NCI-H345 (cell line): ENCODE data around the gene GLIS2.
A peak's percentile ranks its signal among the peaks of the same experiment; 100 is the strongest.
"Not testable (repeated sequence)": the region's sequence is repeated elsewhere in the genome, so short reads cannot be mapped to it uniquely, and the experiment has no call there.

ENCODE experiments used
- DNase-seq: peaks from one replicate; lab custom pipeline; 2025; lab: John Stamatoyannopoulos, UW

GLIS2 gene

DNA sequence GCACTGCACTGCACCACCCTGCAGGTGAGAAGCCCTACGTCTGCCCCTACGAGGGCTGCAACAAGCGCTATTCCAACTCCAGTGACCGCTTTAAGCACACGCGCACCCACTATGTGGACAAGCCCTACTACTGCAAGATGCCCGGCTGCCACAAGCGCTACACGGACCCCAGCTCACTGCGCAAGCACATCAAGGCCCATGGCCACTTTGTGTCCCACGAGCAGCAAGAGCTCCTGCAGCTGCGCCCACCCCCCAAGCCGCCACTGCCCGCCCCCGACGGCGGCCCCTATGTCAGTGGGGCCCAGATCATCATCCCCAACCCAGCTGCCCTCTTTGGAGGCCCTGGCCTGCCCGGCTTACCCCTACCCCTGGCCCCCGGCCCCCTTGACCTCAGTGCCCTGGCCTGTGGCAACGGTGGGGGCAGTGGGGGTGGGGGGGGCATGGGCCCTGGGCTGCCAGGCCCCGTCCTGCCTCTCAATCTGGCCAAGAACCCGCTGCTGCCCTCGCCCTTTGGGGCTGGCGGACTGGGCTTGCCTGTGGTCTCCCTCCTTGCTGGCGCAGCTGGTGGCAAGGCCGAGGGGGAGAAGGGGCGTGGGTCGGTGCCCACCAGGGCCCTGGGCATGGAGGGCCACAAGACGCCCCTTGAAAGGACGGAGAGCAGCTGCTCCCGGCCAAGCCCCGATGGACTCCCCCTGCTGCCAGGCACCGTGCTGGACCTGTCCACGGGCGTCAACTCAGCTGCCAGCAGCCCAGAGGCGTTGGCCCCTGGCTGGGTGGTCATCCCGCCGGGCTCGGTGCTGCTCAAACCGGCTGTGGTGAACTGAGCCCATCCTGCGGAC lies 21.1 kb downstream of the GLIS2 start:
- no peak for DNase-seq

DNA sequence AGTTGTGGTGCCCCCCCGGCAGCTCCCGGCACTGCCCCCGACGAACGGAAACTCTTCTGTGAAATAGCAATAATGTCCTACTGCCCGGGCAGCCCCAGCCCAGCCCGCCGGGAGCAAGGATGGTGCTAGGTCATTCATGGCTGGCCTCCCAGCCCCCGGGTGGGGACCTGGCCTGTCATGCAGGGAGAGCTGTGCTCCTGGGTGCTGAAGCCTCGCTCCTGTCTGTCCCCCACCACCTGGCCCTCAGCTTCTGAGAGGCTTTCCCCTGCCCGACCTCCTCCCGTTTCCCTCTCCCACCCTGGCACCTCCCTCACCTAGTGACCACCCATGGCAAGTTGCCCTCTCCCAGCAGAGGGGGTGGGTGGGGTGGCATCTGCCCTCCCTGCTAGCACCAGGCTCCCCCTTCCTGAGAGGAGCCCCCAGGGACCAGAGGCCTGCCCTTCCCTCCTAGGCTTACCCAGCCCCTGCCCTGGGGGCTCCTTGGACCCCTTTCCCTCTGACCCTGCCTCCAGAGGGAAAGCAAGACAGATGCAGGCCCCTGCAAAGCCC lies 21.7 kb downstream of the GLIS2 start:
- no peak for DNase-seq

DNA sequence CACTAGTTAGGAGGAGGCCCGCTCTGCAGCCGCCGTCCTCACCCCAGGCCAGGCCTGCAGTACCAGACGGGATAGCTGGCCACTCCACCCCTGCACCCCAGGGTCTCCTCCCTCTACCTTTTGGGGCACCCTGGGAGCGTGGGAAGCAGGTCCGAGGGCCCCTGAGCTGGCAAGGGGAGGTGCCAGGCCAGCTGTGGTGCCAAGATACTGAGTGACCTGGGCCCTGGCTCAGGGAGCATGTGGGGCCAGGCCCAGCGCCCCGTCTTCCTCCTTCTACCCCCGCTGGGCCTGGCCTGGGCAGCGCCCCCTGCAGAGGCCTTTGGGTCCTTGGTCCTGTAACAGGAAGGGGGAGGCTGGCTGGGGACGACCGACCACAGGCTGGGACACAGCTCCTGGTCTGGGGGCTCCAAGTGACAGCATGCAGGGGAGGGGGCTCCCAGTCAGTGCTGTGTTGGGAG lies 22.3 kb downstream of the GLIS2 start:
- no peak for DNase-seq

DNA sequence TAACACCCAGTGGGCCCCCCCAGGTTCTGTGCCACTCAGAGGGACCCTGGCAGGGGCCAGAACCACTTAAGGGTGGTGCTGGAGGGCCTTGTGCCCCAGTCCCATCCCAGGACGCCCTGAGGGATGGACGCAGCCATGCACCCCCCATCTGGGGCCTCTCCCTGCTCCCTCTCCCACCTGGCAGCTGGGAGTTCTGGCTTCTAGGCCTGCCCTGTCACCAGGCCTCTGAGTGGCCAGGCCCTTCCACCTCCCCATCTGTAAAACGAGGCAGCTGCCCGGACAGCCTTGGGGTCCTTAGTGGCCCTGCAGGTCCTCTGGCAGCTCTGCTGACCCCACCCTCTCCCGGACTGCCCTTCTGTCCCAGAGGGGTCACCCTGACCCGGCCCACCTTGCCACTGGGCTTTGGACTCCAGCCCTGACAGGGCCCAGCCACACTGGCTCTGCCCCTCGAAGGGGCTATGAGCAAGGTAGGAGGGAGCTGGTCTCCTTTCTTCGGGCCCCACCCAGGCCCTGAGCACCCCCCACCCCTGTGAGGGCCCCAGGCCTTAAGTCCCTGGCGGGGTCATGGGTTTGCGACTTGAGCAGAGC lies 22.9 kb downstream of the GLIS2 start:
- DNase-seq: no peak

DNA sequence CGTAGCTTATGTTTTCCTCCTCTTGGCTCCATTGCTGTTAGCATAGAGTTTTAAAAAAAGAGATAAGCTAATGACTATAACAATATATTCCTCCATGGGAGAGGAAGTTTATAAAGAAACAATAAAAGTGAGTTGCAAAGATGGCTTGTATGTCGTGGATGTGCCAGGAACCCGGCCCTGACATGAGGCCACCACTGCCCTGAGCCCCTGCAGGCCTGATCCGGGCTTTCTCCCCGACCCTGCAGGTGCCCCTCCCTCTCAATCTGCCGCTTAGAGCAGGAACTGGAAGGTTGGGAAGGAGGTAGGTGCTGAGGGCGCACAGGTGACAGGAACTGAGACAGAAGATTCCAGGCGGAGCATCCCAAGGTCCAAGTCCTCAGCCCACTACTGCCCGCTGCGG lies 23.6 kb downstream of the GLIS2 start:
- no peak for DNase-seq

DNA sequence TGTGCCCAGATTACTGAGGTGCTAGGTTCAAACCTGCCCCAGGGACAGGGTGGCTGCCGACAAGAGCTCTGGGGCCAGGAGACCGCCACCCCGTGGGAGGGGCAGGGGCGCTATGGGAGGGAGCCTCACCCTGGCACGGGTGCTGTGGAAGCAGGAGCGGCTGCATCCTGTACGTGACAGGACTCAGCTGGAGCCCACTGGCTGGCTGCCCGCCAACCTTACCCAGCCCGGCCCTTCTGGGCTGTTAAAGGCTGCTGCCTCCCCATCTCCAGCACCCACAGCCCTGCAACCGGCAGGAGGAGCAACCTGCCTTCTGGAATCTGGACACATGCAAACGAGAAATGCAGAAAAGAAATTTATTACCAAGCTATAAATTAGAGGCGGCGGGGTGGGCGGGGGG lies 24.0 kb downstream of the GLIS2 start:
- peak; percentile 88 for DNase-seq

DNA sequence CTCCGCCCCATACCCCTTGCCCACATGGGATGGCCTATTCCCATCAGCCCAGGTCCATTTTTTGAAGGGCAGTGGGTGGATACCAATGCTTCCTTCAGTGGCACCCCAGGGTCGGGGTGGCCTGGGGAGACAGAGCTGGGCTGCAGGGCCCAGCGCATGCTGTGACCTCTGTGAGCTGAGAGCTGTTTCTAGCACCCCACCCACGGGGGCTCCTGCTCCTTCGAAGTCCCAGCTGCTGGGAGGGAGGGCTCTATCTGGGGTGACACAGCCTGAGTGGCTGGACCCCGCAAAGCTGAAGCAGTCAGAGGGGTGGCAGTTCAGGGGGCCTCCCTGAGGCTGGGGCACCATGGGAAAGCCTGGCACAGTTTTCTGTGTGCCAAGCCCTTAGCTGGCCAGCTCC lies 24.6 kb downstream of the GLIS2 start:
- no peak for DNase-seq

DNA sequence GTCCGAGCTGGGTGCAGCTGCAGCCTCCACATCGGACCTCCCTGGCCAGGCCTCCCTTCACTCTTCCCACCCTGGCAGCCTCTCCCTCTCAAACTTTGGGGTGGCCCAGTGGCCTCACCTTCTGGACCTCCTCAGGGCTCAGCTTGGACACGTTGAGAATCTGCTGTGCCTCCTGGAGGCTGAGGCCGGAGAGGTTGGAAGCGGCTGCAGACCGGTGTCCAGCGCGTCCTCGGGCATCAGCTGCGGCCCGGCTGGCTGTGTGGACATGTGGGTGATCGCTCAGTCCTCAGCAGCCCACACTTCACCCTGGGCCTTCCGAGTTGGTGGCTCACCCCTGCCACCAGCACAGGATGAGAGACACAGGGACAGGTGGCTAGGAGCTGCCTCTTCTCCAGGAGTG lies 25.4 kb downstream of the GLIS2 start:
- no peak for DNase-seq

DNA sequence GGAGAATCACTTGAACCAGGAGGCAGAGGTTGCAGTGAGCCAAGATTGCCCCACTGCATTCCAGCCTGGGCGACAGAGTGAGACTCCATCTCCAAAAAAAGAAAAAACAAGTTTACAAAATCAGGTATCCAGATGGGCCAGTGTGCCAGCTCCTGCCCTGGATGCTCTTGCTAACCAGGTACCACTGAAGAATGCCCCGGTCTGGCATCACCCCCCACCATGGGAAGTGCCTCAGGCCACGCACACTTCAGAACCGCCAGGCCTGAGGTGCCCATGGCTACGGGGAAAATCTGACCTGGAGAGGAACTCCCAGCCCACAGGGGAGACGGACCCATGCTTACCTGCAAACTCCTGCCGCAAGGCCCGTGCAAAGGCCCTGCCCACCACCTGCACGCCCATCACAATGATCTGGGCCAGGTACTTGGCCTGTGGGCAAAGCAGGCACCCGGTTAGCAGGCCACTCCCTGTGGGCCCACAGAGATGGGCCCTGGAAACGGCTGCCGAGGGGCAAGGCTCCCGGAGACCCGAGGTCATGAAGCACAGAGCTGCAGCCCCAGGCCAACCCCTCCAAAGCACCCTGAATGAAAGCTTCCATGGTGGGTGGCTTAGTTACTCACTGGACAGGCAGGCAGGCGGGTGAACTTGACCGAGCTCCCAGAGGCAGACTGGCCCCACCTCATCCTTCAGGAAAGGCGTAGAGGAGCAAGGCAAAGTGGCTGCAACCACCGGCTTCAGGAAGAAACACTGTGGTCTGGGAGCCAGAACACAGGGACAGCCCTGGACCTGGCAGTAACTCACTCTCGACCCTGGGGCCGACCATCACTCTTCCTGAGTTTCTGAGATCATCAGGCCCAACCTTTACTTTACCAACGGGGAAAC lies 27.2 kb downstream of the GLIS2 start:
- no peak for DNase-seq

DNA sequence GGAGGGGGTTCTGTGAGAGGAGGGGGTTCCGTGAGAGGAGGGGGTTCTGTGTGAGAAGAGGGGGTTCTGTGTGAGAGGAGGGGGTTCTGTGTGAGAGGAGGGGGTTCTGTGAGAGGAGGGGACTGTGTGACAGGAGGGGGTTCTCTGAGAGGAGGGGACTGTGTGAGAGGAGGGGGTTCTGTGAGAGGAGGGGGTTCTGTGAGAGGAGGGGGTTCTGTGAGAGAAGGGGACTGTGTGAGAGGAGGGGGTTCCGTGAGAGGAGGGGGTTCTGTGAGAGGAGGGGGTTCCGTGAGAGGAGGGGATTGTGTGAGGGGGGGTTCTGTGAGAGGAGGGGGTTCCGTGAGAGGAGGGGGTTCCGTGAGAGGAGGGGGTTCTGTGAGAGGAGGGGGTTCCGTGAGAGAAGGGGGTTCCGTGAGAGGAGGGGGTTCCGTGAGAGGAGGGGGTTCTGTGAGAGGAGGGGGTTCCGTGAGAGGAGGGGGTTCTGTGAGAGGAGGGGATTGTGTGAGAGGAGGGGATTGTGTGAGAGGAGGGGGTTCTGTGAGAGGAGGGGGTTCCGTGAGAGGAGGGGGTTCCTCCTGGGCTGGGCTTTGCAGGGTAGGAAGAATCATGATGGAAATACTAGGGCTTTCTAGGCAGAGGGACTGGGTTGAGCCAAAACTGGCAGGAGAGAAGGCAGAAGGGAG lies 28.6 kb downstream of the GLIS2 start:
- not testable (repeated sequence) for DNase-seq

DNA sequence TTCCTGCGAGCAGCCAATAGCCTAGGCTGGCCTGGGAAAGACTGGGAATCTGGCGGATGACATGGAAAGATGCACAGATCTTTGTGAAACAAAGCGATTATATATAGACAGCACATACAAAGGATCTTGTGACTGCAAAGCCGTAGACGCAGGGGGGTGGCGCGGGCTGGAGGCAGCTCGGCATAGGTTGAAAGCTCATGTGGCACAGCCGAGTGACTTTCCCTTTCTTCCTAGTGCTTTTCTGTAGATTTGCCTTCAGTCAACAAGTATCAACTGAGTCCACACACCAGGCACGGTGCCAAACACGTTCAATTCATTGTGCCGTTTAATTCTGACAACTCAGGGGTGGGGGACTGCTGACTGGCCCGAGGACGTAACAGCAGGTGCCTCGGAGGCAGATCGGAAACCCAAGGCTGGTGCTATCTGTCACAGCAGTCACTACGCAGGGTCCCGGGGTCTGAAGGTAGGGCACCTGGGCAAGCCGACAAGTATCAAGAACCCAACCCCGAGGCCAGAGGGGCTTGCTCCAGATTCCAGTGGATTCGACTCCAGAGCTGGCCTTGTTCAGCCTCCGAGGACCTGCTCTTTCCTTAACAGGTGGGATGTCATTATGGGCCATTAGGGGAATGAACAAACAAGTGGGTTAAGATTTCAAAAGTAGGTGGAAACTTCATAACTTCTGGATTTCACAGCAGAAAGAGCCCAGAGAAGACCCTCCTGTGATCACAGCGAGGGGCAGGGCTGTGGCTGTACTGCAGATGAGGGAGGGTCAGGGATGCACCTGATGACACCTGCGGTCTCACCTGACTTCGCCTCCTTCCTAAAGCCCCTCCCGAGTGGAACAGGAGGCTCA lies 29.3 kb downstream of the GLIS2 start:
- peak; percentile 93 for DNase-seq

DNA sequence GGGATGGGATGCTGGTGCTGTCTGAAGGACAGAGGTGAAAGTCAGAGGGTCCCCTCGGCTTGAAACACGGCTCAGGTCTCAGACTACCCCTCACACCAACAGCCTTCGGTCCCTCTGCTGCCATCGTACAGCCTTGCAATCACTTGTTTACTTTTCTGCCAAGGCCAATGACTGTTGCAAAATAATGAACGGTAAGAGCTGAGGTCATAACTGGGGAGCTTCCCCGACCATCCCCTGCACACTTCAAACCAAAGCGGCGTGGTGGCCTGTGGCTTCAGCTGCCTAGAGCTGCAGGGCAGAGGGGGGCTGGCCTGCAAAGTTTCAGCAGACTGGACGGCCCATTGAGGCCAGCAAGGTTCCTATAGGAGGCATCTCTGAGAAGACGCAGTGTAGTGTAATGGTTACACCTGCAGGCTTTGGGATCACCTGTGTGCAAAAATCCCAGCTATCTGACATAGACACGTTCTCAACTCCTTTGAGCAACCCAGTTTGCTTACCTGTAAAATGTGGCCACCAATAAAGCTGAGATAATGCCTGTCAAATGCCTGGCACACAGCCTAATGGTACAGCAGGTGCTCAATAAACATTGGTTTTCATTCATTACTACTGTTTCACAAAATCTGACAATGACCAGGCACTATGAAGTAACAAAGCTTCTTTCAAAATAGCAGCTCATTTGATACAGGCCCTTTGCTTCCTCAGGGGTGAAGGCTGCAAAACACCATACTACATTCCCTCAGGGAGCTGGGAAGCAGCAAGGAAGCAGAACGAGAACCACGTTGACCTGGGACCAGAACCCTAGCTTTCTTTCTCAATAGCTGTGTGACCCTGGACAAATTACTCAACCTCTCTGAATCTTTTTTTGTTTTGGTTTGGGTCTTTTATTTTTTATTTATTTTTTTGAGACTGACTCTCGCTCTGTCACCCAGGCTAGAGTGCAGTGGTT lies 30.2 kb downstream of the GLIS2 start:
- peak; percentile 65 for DNase-seq

DNA sequence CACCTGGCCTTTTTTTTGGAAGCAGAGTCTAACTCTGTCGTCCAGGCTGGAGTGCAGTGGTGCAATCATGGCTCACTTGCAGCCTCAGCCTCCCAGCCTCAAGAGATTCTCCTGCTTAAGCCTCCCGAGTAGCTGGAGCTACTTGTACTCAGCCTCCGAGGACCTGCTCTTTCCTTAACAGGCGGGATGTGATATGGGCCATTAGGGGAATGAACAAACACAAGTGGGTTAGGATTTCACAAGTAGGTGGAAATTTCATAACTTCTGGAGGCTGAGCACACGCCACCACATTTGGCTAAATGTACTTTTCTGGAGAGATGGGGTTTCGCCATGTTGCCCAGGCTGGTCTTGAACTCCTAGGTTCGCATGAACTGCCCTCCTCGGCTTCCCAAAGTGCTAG lies 31.1 kb downstream of the GLIS2 start:
- no peak for DNase-seq

DNA sequence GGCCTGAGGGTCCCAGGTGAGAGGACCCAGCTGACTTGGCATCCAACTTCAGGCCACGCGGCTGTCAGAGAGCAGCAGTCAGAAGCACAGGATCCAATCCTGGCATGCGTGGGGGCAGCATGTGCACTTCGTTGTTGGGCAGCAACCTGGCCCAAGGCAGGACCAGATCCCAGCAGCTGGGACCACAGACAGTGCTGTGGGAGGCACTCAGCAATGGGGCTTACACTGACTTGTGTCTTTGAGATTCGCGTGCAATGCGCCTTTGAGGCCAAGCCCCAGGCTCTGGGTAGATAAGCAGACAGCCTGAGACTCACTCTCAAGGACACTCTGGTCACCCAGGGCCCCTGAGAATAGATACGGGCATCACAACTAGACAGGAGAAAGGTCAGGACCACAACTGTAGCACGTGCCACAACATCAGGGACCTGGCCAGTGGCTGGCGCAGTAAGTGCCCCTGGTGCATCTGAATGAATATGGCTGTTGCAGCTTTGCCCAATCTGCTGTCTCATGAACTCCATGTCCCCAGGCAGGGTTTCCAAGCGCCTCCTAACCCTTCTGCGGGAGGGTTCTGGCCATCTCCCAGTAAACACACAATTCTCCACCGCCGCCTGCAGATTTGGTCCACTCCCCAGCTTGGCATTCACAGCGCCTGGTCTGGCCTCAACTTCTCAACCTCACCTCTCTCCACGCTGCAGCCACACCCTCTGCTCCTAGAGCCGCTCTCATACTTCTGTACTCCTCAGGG lies 32.1 kb downstream of the GLIS2 start:
- no peak for DNase-seq

DNA sequence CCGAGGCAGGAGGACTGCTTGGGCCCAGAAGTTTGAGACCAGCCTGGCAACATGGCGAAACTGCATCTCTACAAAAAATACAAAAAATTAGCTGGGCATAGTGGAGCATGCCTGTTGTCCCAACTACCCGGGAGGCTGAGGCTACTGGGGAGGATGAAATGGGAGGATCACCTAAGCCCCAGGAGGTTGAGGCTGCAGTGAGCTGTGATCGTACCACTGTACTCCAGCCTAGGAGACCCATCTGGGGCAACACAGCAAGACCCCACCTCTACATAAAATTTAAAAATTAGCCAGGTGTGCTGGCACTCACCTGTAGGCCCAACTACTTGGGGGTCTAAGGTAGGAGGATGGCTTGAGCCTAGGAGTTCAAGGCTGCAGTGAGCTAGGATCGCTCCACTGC lies 33.5 kb downstream of the GLIS2 start:
- DNase-seq: no peak

DNA sequence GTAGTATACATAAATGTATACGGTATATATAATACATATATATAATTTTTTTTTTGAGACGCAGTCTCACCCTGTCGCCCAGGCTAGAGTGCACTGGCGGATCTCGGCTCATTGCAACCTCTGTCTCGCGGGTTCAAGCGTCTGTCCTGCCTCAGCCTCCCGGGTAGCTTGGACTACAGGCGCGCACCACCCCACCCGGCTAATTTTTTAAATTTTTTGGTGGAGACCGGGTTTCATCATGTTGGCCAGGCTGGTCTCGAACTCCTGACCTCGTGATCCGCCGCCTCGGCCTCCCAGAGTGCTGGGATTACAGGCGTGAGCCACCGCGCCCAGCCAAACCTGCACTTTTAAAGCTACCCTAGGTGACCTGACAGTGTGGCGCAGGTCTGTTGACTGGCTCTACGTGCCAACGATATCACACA lies 34.5 kb downstream of the GLIS2 start:
- no peak for DNase-seq

DNA sequence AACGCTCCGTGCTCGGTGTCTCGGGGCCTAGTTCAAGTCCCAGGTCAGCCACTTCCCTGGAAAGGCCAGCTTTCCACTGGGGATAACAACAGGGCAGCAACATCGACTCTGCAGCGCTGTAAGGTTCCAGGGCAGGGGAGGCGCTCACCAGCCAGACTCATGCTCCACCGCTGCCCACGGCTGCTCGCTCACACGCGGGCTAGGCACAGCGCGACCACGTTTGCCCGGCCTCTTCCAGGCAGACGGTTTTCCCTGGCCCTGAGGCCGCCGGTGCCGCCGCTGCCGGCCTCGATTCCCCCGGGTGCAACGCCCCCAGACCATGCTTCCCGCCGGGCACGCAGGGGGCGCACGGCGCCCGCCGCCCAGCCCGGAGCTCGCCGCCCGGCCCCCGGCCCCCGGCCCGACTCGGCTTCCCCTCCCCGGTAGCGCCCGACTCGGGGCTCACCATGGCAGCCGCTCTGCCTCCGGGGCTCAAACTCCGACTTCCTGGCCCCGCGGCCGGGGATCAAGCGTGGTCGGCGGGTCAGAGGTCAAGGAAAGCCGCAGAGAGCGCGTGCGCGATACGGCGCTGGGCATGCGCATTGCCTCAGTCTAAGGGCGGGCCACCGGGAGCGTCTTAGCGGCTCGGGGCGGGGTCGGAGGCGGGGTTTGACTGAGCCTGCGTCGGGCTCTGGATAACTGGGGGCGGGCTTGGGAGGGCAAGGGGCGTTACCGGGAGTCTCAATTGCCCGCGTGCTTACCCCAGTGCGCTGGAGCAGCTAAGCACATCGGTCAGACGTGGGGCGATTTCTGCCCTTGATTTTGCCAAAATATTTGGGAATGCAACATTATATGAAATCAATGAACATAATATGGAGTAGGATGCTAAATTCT lies 35.2 kb downstream of the GLIS2 start, which contains the start of gene PAM16:
PAM16 (minus strand) TSS at position 535 of the 873 bp plus-strand sequence; CDS start at position 448, 87 bp downstream.
- DNase-seq: peak; percentile 96

DNA sequence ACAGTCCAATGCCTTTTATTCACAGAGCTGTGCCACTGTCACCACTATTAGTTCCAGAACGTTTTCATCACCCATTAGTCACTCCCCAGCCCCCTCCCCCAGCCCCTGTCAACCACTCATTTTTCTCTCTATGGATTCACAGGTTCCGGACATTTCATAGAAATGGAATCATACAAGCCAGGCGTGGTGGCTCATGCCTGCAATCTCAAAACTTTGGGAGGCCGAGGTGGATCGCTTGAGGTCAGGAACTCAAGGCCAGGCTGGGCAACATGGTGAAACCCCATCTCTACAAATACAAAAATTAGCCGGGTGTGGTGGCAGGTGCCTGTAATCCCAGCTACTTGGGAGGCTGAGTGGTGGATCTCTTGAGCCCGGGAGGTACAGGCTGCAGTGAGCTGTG lies 36.0 kb downstream of the GLIS2 start:
- no peak for DNase-seq
